ENCODE data around the gene SRP14. TPM values are rescaled to one million over a fixed set of nuclear protein-coding genes. Genes with fewer than 3 reads are reported as not detected.

SRP14 gene
- total RNA-seq, 1 experiment from 2014 or later, result 168 TPM

GRCh38 chr15:40081691-40082194 is 42.8 kb upstream of the SRP14 start:
- Histone ChIP-seq H3K27ac (ENCODE audit: low read depth, low read length) (no peak overlapping the region), H2AFZ (ENCODE audit: low read depth, low read length, poor library complexity, severe bottlenecking) (peak overlapping the region; percentile 86), H3K9me3 (ENCODE audit: control insufficient read depth in 1 of 2, insufficient read depth in 1 of 2, low read depth in 1 of 2, low read length in 2 of 2) (no peaks in the 10 kb centered on the region), H3K4me2 (ENCODE audit: low read length) (peak overlapping the region; percentile 70), H3K4me3 (replicated peaks in 1 of 2; ENCODE audit: low read depth in 1 of 2, low read length in 2 of 2) (peak overlapping the region; percentile 10 to 31; a peak in 3 of 4 replicates), H3K9me2 (ENCODE audit: insufficient read depth) (no peaks in the 10 kb centered on the region), H4K20me1 (ENCODE audit: insufficient read depth) (no peaks in the 10 kb centered on the region), H3K79me2 (ENCODE audit: insufficient read depth, low read length) (no peaks in the 10 kb centered on the region), H3K4me1 (ENCODE audit: control insufficient read depth in 1 of 2, insufficient read depth in 2 of 2, low read length in 2 of 2) (peaks cover 17 to 31% of the 10 kb centered on the region in 2 experiments), H3K9ac (ENCODE audit: low read length) (peak overlapping the region; percentile 34), H3K36me3 (ENCODE audit: control insufficient read depth in 1 of 2, insufficient read depth in 2 of 2, low read length in 2 of 2) (no peaks in the 10 kb centered on the region), H3K27me3 (ENCODE audit: insufficient read depth, low read length) (peaks cover 18% of the 10 kb centered on the region; the same call in 1 of the 2 replicates)
- DNase-seq (ENCODE audit: low read depth, low spot score), result no peak
- intact Hi-C loops (cut with micrococcal nuclease), result no loop called here
- peak; percentile 94 for ATAC-seq
- TF ChIP-seq MAX (IDR thresholded peaks at IDR 0.05) (0 out of 2 replicates have a peak, but pooled peaks have one; percentile 22), RAD21 (IDR thresholded peaks at IDR 0.05; ENCODE audit: low read depth) (no peak)
- RAD21 ChIA-PET (ENCODE audit: low non-redundant PET in 1 of 2, low total read pairs in 2 of 2, uncharacterized antibody in 2 of 2, unreplicated experiment in 2 of 2), result interaction anchor here in 1 of 2 experiments (1.2 kb wide), 1 partner anchor 21 kb away, joined by 3 read pairs; no protein-coding TSS in a partner anchor
- POLR2A ChIA-PET, result interaction anchor here (0.6 to 1.3 kb wide), 2 partner anchors 17 to 461 kb away, joined by 3 read pairs; no protein-coding TSS in a partner anchor
- CTCF ChIA-PET, result interaction anchor here (1.0 kb wide), 1 partner anchor 23 kb away, joined by 3 read pairs; no protein-coding TSS in a partner anchor
- no TSS peak for BruUV-seq (replicated peaks)

DNA sequence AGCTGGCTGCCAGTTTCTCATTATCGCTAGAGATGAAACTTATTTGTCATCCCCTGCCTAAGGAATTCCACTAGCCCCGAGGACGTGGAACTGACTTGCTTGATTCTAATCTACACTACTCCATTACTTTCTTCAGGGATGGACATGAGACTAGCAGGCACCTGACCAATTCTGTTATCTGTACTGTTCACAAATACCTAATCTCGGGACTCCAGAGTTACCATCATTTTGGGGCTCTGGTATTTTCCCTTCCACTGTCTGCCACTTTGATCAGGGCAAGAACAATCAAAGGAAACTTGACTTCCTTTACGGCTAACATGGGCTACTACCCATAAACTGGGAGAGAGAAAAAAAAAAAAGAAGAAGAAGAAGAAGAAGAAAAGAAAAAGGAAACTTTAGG is 41.9 kb upstream of the SRP14 start:
- H4K20me1 ChIP-seq (ENCODE audit: insufficient read depth), result no peaks in the 10 kb centered on the region
- peaks cover 18% of the 10 kb centered on the region; the same call in 1 of the 2 replicates for H3K27me3 ChIP-seq (ENCODE audit: insufficient read depth, low read length)
- H3K9ac ChIP-seq (ENCODE audit: low read length), result no peak overlapping the region
- no peak overlapping the region for H3K4me3 ChIP-seq (replicated peaks in 1 of 2; ENCODE audit: low read depth in 1 of 2, low read length in 2 of 2)
- H3K4me1 ChIP-seq (ENCODE audit: control insufficient read depth in 1 of 2, insufficient read depth in 2 of 2, low read length in 2 of 2), result peaks cover 17 to 31% of the 10 kb centered on the region in 2 experiments
- no peak overlapping the region for H3K27ac ChIP-seq (ENCODE audit: low read depth, low read length)
- no peak overlapping the region for H3K4me2 ChIP-seq (ENCODE audit: low read length)
- no peak overlapping the region for H2AFZ ChIP-seq (ENCODE audit: low read depth, low read length, poor library complexity, severe bottlenecking)
- ChIA-PET CTCF (no interaction called here), RAD21 (ENCODE audit: low non-redundant PET in 1 of 2, low total read pairs in 2 of 2, uncharacterized antibody in 2 of 2, unreplicated experiment in 2 of 2) (no interaction called here), POLR2A (interaction anchor here (1.3 kb wide), 1 partner anchor 18 kb away, joined by 3 read pairs; no protein-coding TSS in a partner anchor)
- ATAC-seq (no peak), DNase-seq (ENCODE audit: low read depth, low spot score) (no peak)
- no peaks in the 10 kb centered on the region for H3K79me2 ChIP-seq (ENCODE audit: insufficient read depth, low read length)
- no peaks in the 10 kb centered on the region for H3K9me2 ChIP-seq (ENCODE audit: insufficient read depth)
- TF ChIP-seq CBX3 (IDR thresholded peaks at IDR 0.05; ENCODE audit: low read depth) (no peak), EZH2 (IDR thresholded peaks at IDR 0.05) (no peak)
- no TSS peak for BruUV-seq (replicated peaks)
- no peaks in the 10 kb centered on the region for H3K36me3 ChIP-seq (ENCODE audit: control insufficient read depth in 1 of 2, insufficient read depth in 2 of 2, low read length in 2 of 2)
- intact Hi-C loops (cut with micrococcal nuclease), result no loop called here
- H3K9me3 ChIP-seq (ENCODE audit: control insufficient read depth in 1 of 2, insufficient read depth in 1 of 2, low read depth in 1 of 2, low read length in 2 of 2), result no peaks in the 10 kb centered on the region
